ENCODE data around the gene ATRN.

GRCh38 chr20:3472105-3472504 lies 1.3 kb downstream of the ATRN start:
- TF ChIP-seq EZH2 (IDR thresholded peaks at IDR 0.05; ENCODE audit: low read length, unreplicated experiment) (no peak), CTCF (conservative IDR thresholded peaks at IDR 0.05; ENCODE audit: low read depth, low read length) (no peak), EZH2phosphoT487 (IDR thresholded peaks at IDR 0.05; ENCODE audit: borderline replicate concordance, low read length) (no peak)

All from PC-3 (cell line).